Measurements from ENCODE around the gene EOLA1.
"Not testable (repeated sequence)": the region's sequence is repeated elsewhere in the genome, so short reads cannot be mapped to it uniquely, and the experiment has no call there.

Gene EOLA1

GRCh38 chrX:149546962-149547361 lies 6.2 kb downstream of the EOLA1 start:
- DNase-seq = not testable (repeated sequence)

GRCh38 chrX:149547782-149548181 lies 7.0 kb downstream of the EOLA1 start:
- not testable (repeated sequence) for DNase-seq

DNA sequence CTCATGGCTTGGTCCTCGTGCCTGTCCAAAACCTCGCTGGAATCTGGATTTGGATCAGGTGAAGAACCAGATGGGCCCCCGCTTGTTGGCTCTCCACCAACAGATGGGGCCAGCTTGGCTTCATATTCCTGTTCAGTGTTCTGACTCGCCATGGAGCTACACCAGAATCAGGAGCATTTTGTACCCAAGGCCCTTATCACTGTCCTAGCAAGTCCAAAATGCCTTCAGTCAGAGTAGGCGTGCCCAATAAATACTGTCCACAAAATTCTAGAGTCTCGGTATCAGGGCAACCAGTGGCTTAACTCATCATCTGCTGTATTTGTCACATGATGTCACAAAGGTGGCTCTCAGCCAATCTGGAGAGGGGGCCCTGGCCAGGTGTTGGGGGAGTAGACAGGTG lies 8.9 kb downstream of the EOLA1 start, which contains the start of gene HSFX3:
HSFX3 (minus strand) TSS at position 224 of the 400 bp plus-strand sequence; CDS start at position 152, 72 bp downstream.
- not testable (repeated sequence) for DNase-seq

DNA sequence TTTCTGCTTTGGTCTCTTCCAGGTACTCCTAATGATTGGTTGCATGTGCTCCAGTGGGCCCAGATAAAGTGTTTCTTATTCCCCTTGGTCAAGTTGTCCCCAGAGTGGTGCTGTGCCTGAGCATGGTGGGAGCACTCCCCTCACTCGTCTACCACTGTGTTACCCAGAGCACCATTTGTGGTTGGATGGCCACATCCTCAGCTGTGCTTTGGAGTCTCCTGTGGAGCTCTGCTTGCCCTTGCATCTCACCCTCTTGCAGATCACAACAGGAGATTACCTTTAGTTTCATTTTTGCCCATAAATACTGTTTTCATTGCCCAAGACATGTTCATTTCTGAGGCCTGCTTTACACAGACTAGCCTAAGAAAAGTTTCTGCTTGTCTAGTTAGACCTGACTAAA lies 9.6 kb downstream of the EOLA1 start:
- DNase-seq = not testable (repeated sequence)

DNA sequence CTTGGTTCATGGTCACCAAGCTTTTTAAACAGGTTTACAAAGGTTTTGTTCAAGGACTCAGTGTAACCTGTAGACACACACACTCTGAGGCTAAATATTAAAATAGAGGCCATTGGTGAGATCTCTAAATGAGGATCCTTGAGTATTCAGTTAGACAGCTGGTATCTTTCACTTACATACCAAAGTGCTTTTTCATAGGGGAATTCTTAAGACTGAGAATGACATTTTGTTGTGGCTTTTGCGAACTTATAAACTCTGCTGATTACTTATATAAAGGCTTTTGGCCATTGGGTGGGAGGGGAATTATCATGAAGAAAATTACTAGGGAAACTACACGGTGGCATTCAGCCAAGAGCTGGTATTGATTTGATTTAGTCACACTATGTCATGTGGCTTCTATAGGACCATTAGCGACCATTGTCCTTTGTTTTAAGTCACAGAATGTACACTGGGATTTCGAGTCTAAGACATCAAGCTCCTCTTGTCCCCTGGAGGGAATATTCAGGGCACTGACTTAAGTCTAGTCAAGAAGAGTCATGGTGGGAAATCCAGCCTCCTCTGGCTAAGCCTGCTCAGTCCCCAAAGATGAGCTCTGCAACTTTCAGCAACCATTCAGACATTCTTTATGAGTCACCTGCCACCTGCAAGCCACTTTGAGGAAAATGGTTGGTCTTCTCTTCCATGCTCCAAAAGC lies 10.6 kb downstream of the EOLA1 start:
- DNase-seq = not testable (repeated sequence)

- DNase-seq = not testable (repeated sequence)
These were observed 11.1 kb downstream of the EOLA1 start for GRCh38 chrX:149551939-149552248.

GRCh38 chrX:149555251-149555650 lies 14.4 kb downstream of the EOLA1 start:
- not testable (repeated sequence) for DNase-seq

GRCh38 chrX:149563359-149563758 lies 22.5 kb downstream of the EOLA1 start:
- no peak for DNase-seq

DNA sequence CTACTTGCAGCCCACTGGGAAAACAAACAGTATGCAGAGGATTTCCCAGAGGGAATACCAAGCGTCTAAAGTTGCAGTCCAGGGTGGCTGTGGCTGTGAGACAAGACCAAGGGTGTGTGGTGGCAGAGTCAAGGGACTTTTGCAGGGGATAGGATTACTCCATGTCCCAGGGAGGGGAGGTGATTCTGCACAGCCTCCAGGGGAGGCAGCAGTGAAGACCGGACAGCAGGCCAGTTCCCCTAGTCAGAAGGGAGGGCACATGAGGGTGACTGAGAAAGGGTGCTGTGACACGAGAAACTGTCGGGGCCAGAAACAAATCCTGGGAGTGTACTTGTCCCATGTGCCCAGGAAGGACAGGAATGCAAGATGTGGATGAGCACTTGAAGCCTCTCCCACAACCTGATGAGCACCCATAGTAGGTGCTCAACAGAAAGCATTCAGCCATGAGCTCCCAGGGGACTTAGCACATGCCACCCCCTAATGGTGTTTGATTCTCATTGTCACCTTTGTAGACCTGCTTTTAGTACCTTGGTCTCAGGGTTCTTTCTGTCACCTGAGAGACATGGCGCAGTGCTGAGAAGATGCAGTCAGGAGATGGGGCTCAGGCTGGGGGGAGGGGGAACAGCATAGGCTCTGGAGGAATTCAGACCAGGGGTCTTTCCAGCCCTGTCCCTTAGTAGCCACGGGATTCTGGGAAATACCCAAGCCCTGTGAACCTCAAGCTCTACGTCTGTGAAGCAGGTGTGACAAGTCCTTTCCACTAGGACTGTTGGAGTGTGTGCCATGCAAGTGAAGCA lies 27.0 kb downstream of the EOLA1 start:
- no peak for DNase-seq

DNA sequence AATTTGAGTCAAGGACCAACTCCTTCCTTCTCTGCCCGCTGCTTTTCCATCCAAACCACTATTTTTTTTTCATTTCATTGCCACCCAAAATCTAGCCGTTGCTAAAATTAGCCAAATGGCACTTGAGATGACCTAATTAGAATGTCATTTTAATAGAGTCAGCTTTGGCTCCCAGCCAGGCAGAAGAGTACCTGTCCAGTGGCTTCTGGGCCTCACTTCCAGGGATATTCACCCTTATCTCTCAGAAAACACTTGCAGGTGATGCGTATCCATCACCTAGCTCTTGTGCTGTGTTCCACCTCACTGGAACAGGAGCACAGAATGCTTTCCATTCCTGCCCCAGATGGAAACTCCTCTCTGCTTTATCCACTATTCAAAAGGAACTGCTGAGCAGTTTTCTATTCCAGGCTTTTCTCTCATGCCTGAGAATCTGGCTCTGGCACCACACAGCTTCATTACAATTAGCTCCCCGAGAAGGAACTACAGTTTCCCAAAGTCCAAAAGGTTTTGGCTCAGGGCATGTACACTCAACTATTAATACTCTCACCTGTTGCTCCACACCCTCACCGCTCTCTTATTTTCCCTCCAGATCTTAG lies 28.0 kb downstream of the EOLA1 start:
- no peak for DNase-seq

DNA sequence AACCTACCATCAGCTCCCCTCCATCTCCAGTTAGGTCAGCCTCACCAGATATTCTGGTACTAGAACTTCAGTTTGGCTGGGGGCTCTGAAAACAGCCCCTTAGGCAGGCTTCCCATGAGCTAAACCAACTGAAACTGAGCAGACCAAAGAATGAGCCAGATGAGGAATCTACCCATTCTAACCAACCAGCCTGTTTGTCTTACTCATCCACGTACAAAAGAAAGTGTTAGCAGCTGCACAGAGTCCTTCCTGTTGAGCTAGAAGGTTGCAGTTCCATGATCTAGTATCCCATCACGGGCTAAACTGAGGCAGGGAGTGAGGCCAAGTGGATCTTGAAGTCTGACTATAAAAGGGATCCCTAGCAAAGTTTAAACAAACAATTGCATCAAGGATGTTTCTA lies 29.0 kb downstream of the EOLA1 start:
- no peak for DNase-seq

DNA sequence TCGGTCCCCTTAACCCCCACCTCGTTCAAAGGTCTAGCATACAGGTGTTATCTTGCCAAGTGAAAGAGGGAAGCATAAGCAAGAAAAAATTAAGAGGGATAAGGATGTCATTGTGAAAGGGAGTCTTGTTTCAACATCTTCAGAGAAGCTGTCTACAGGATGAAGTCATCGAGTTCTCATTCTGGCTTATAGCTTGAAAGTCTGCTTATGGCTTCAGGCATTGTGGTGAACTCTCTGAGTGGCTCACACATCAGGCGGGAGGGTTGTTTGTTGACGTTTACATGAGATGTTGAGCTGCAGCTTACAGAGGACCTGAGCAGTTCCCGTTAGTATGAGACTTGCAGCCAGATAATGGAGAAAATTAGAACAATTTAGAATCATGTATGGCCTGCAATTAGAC lies 29.9 kb downstream of the EOLA1 start:
- DNase-seq = peak; percentile 48

- DNase-seq = no peak
These were observed 31.0 kb downstream of the EOLA1 start for GRCh38 chrX:149571770-149572169.

- DNase-seq = no peak
These were observed 31.9 kb downstream of the EOLA1 start for GRCh38 chrX:149572743-149573142.

DNA sequence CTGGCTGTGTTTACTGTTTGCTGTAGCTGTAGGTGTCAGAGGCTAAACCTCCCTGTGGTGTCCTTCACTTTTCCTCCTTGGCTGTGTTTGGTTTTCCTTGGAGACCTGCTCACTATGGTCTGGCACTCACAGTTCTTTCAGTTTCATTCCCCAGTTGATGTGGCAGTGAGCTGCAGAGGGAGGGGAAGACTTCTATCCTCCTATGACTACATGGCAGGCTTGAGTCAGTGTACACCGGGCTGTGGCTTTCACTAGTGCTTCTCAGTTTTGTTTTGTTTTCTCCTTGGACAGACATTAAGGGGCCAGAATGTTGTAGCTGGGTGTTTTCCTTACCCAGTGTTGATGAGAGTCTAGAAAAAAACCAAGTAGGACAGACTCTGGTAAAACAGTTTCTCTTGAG lies 32.6 kb downstream of the EOLA1 start:
- DNase-seq = not testable (repeated sequence)

DNA sequence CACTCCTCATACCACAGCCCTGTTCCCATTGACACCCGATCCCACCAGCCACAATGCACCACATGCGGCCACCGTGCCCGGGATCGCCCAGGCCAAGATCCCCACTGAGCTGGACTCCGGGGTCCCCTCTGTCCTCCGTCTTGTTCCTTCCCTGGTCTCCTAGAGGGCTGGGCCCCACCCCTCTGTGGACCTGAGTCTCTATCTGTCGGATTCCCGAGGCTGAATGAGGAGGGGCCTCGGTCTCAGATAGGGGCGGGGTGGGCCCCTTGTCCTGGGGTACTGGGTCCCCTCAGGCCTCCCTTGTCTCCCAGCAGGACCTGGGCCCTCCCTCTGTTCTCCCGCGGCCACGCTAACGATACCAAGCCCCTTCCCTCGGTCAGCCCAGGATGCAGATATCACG lies 44.8 kb downstream of the EOLA1 start:
- not testable (repeated sequence) for DNase-seq

DNA sequence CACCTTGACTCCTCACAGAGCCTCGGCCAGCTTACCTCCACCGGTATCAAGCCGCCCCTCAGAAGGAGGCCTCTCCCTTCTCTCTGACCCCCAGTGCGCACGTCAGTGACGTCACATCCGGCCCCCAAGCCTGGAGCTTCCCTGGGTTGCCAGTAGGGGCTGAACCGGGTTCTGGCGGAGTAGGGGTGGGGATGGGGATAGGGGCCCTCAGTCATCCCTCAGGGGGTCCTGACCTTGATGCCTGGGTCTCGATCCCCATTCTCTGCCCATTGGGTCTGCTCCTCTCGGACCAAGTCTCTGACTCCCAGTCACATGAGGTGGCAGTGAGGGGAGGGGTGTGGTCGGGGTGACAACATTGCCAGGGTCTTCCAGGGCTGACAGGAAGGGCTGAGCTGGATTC lies 46.5 kb downstream of the EOLA1 start, which contains the start of gene MAGEA9B:
MAGEA9B (minus strand) TSS at position 101 of the 400 bp plus-strand sequence. CDS start 4,280 bp downstream, outside the sequence.
- DNase-seq = not testable (repeated sequence)

- DNase-seq = not testable (repeated sequence)
These were observed 50.2 kb downstream of the EOLA1 start for GRCh38 chrX:149590993-149591392.

DNA sequence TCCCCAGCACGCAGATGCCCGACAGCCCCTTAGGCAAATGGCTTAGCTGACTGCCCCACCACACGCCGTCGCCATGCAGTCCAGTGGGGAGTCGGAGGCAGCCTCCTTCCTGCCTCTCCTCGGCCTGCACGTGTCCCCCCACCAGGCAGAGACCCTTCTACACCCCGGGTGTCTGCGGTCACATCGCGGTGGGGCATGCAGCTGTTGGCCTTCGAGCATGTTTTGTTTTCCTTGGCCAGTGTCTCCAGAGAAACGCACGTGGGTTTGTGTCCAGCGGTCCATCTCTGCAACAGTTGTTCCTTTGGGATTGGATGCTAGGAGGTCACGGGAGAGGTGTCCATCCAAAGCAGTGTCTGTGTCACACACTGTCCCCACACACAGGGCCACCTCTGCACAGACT lies 54.4 kb downstream of the EOLA1 start, which contains the start of gene HSFX2:
HSFX2 (minus strand) TSS at position 101 of the 400 bp plus-strand sequence. CDS start 614 bp downstream, outside the sequence.
- not testable (repeated sequence) for DNase-seq

DNA sequence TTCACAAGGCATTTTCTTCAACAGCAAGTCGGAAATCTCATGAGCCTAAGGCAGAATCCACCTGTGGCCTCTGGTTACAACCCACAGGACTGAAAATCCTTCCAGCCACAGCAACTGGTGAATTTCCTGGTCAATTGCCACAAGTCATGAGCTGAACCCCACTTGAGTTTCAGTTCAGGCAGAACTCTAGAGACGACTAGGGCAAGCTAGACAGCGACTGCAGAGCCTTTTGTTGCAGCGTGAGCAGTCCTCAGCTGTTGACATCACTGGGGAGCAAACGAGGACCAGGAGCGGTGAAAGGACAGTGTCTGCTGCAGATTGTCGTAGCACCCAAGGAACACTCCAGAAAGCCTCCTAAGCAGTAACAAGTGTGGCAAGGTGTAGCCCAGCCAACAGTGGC lies 55.1 kb downstream of the EOLA1 start:
- not testable (repeated sequence) for DNase-seq
